Astrocyte (in vitro differentiated cells and primary cell): ENCODE results near the gene DQX1.

ENCODE experiments used
- CTCF ChIP-seq: IDR thresholded peaks from 2 replicates; pipeline ENCODE4 v1.5.1; 2011; ENCODE audit warnings: low read depth, mild to moderate bottlenecking, inconsistent platforms, low read length, moderate library complexity; ENCODE audit not compliant: insufficient read depth
- EZH2 ChIP-seq: IDR thresholded peaks from 2 replicates; pipeline ENCODE4 v1.6.1; 2012; ENCODE audit warnings: mild to moderate bottlenecking, low read length, inconsistent platforms; ENCODE audit not compliant: insufficient read depth

DNA sequence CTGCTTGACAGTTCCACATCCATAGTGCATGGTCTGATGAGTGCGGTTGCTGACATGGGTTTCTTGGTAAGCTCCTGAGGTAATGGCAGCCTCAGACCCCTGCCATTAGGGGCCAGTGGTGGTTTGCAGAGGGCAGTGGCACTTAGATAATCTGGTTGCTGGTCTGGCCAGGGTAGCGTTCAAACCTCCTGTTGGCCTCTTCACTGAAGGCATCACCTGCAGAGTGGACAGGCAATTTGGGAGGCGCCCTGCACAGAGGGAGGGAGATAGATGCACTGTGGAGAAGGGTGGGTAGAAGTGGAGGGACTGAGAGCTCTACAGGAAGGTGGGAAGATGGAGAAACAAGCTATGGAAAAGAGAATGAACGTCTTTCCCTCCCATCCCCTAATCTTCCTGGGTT, 7.4 kb upstream of the DQX1 start:
- TF ChIP-seq EZH2 (no peak), CTCF (no peak)
